Omental fat pad (tissue), 4 donors: ENCODE data around the gene PRR30. TPM values are rescaled to one million over a fixed set of nuclear protein-coding genes. Genes with fewer than 3 reads are reported as not detected.

Experiments used
- ATAC-seq: fragments of 150-250 bp; one replicate; pipeline ENCODE4 v1.9.1; 2016; ENCODE audit warnings: mild to moderate bottlenecking, moderate library complexity; ENCODE audit not compliant: low FRiP score
- DNase-seq: peaks from one replicate; pipeline ENCODE4 v3.0.0-alpha.2; 2019; ENCODE audit warnings: low spot score
- CTCF ChIP-seq, 3 donors: fragments of 450-650 bp; IDR thresholded peaks; one replicate each; pipeline ENCODE4 v1.5.1; 2016 to 2017; ENCODE audit warnings: antibody characterized with exemption in 3 of 3, mild to moderate bottlenecking in 3 of 3, moderate library complexity in 2 of 3
- total RNA-seq, 4 donors: library from RNA; depleted of rRNA; stranded (reverse); fragments of >200 nt; gene quantifications; one replicate each; pipeline ENCODE4 v1.1.0, GENCODE V29; 2016

The PRR30 gene
- total RNA-seq, 4 donors from 2014 or later: not detected

DNA sequence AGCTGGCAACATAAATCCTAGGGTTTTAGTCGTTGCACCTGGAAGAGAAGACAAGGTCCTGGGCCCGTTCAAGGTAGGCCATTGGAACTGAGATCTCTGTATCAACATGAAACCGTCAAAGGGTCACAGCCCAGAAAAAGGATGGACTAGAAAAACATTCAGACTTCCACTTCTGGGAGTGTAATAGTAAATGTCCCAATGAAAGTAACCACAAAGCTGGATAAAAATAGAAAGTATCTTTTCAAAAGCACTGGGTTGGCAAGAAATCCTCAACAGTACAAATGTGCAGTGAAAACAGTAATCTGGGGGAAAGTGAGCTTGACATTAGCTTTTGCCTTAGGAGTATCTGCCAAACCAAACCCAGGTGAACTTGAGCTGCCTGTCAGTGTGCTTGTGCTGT is 33.2 kb downstream of the PRR30 start:
- DNase-seq (no peak), ATAC-seq (no peak)
- TF ChIP-seq CTCF (IDR thresholded peaks at IDR 0.05): no peak

DNA sequence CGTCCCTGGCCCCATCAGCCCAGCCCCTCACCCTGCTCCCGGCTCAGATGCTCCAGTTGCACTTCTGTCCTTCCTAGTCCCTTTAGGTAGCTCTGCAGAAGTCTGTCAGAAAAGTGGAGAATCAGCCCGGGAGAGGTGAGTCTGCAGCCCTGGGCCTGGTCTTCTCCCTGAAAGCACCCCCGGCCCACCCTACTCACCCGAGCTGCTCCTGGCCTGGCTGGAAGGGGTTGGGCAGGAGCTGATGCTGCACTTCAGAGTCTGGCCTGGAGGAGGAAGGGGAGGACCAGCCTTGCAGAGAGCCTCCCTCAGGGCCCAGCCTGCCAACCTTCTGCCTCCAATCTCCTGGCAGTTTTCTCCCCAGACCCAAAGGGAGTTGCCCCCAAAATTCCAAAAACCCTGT is 36.9 kb downstream of the PRR30 start:
- no peak for TF ChIP-seq CTCF (IDR thresholded peaks at IDR 0.05)
- ATAC-seq (no peak), DNase-seq (no peak)

DNA sequence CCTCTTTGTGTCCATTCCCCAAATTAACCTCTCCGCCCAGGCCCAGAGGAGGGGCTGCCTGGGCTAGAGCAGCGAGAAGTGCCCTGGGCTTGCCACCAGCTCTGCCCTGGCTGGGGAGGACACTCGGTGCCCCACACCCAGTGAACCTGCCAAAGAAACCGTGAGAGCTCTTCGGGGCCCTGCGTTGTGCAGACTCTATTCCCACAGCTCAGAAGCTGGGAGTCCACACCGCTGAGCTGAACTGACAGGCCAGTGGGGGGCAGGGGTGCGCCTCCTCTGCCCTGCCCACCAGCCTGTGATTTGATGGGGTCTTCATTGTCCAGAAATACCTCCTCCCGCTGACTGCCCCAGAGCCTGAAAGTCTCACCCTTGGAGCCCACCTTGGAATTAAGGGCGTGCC is 39.2 kb downstream of the PRR30 start:
- ATAC-seq: no peak
- no peak for TF ChIP-seq CTCF (IDR thresholded peaks at IDR 0.05)
- DNase-seq: no peak

DNA sequence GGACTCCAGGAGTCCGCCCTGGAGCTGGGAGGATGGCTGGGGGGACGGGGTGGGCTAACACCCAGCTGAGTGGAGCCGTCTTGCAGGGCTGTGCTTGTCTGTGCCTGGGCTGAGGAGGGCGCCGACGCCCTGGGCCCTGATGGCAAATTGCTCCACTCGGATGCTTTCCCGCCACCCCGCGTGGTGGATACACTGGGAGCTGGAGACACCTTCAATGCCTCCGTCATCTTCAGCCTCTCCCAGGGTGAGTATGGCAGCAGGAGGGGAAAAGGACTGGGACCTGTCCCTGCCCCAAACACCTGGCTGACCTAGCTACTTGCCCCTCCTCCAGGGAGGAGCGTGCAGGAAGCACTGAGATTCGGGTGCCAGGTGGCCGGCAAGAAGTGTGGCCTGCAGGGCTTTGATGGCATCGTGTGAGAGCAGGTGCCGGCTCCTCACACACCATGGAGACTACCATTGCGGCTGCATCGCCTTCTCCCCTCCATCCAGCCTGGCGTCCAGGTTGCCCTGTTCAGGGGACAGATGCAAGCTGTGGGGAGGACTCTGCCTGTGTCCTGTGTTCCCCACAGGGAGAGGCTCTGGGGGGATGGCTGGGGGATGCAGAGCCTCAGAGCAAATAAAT is 39.8 kb downstream of the PRR30 start:
- no peak for TF ChIP-seq CTCF (IDR thresholded peaks at IDR 0.05)
- DNase-seq (no peak), ATAC-seq (no peak)

GRCh38 chr2:27097341-27097740 is 41.9 kb downstream of the PRR30 start:
- TF ChIP-seq CTCF (IDR thresholded peaks at IDR 0.05): no peak
- DNase-seq: no peak
- ATAC-seq: no peak

DNA sequence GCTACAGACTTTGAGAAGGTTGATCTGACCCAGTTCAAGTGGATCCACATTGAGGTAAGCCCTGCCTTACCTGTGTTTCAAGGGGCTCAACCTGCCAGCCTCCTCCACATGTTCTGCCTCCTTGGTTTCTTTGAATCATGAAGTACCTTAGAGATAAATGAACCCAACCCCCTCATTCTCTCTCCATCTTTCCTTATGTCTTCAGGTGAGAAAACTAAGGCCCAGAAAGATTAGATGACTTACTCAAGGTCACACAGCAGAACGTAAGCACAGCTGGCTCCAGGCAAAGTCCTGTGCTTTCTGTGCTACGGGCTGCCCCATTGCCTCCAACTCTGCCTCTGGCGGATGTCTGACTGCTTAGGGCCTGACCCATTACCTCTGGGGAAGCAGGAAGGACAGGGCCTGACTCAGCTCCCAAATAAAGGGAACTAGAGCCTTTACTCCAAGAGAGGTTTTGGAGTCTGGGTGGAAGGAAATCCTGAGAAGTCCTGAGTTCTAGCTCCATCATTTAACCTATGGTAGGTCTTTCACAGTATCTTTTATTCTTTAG is 42.4 kb downstream of the PRR30 start:
- no peak for TF ChIP-seq CTCF (IDR thresholded peaks at IDR 0.05)
- no peak for DNase-seq
- ATAC-seq: no peak
